ENCODE results near the gene TPBGL.

The TPBGL gene

GRCh38 chr11:75208446-75208845 lies 32.1 kb upstream of the TPBGL start:
- DNase-seq (ENCODE audit: low spot score) = no peak

- no peak for DNase-seq (ENCODE audit: low spot score)
Observed at GRCh38 chr11:75212411-75212810, 28.2 kb upstream of the TPBGL start.

DNA sequence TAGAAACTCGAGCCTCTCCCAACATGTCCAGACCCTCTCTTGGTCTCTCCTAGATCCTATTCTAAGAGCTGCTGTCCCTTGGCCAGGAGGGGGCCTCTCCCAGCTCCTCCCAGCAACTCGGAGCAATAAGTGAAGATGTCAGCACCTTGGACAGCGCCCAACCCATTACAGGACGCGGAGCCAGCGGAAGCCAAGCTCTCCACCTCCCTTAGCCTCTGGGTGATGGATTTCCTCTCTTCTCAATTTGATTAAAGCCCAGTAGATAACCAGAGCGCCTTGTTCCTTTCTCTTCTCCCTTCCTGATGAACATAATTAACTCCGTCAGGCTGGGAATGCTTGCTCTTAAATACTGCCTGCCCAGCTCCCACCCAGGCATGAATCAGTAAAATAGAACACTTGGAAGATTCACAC lies 26.2 kb upstream of the TPBGL start:
- DNase-seq (ENCODE audit: low spot score) = peak; percentile 61

DNA sequence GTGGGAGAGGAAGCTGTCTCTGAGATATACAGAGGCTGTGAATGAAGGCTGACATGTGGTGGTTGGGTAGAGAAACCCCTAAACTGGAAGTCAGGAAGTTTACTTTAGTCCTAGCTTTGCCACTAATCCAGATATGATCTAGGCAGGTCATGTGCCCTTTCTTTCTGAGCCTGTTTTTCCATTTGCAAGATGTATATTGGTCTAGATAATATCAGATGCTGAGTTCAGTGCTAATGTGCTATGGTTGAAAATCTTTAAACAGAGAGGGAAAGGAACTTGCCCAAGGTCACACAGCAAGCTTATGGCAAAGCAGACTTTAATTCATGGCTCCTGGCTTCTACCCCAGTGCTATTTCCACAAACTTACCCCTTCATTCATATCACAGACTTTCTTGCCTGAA lies 25.7 kb upstream of the TPBGL start:
- DNase-seq (ENCODE audit: low spot score) = no peak

DNA sequence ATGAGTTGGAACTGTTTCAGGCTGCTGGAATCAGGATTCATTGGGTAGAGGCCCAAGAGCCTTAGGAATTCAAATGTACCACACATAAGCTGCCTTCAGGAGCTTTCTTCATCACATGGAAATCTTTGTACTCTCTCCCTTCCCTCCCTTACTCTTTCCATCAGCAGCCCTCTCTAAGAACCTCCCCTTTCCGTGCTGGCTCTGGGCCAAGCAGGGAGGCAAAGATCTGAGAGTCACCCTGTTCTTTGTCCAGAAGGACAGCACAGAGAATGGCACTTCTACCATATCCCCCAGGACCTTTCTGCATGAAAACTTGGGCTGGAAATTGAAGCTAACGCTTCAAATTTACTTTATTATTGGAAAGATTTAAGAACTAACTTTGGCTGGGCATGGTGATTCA lies 20.7 kb upstream of the TPBGL start:
- no peak for DNase-seq (ENCODE audit: low spot score)

GRCh38 chr11:75223954-75224643 lies 16.5 kb upstream of the TPBGL start:
- DNase-seq (ENCODE audit: low spot score) = no peak

DNA sequence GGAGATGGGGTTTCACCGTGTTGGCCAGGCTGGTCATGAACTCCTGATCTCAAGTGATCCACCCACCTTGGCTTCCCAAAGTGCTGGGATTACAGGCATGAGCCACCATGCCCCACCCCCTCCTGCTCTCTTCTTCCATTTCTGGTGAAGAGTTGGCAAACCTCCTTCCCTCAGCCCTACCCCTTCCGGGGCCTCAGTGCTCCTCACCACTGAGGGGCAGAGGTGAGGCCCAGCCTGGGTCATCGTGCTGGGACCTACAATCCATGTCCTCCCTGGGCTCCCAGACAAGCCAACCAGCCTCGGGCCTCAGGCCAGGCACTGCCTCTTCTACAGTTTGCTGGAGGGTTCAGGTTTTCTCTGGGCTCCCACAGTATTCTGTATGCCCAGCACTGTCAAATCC lies 14.8 kb upstream of the TPBGL start:
- DNase-seq (ENCODE audit: low spot score) = no peak

DNA sequence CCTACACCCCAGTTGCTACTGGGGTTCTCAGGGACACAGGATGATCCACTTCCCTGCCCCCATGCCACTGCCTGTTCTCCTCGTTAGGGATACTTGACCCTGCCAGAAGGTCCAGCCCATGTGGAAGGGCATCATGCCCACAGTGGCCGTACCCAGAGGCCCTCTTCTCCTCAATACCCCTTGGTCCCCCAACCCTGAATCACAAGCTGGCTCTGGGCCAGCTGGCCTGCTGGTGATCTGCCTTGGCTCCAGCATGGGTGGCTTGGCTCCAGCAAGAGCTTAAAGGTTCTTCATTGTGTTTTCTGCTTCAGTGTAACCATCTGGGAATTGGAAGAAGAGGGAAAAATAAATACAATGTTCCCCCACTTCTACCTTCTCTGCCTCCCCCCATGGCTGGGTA lies 11.1 kb upstream of the TPBGL start:
- DNase-seq (ENCODE audit: low spot score) = no peak

- no peak for DNase-seq (ENCODE audit: low spot score)
Observed at GRCh38 chr11:75230621-75231020, 10.0 kb upstream of the TPBGL start.

- DNase-seq (ENCODE audit: low spot score) = peak; percentile 53
Observed at GRCh38 chr11:75233754-75234172, 6.8 kb upstream of the TPBGL start.

- no peak for DNase-seq (ENCODE audit: low spot score)
Observed at GRCh38 chr11:75236062-75236461, 4.5 kb upstream of the TPBGL start.

- no peak for DNase-seq (ENCODE audit: low spot score)
Observed at GRCh38 chr11:75237050-75237449, 3.5 kb upstream of the TPBGL start.

GRCh38 chr11:75238595-75239440 lies 1.8 kb upstream of the TPBGL start:
- DNase-seq (ENCODE audit: low spot score) = no peak

DNA sequence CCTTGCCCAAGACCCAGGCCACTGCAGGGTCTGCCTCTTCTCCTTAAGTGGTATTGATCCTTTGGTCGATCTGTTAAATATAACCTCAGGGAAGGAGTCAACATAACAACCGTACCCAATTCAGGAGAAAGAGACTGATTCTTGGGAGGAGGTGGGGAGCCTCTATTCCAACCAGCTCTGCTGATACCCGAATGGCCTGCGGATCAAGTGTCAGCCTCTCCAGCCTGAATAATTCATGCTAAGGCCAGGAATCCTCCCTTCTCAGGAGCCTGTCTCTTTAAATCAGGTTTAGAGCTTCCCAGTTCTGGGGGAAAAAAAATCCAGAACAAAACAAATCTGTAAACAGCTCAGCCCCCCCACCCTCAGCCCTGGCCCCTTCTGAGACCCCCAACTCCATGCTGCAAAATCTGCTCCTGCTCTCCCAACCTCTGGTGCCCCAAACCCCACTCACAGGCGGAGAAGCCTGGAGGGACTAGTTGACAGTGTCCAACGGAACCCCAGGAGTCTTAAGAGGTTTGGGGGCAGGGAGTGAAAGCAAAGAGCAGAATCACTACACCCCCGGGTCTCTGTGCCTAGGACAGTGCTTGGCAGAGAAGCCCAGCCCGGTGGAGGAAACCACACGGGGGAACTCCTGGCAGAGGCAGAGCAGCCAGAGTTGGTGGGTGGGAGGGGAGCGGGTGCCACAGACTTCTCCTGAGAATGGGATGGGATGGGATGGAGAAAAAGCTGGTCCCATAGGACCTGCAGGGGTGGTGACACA lies 863 bp upstream of the TPBGL start:
- no peak for DNase-seq (ENCODE audit: low spot score)

DNA sequence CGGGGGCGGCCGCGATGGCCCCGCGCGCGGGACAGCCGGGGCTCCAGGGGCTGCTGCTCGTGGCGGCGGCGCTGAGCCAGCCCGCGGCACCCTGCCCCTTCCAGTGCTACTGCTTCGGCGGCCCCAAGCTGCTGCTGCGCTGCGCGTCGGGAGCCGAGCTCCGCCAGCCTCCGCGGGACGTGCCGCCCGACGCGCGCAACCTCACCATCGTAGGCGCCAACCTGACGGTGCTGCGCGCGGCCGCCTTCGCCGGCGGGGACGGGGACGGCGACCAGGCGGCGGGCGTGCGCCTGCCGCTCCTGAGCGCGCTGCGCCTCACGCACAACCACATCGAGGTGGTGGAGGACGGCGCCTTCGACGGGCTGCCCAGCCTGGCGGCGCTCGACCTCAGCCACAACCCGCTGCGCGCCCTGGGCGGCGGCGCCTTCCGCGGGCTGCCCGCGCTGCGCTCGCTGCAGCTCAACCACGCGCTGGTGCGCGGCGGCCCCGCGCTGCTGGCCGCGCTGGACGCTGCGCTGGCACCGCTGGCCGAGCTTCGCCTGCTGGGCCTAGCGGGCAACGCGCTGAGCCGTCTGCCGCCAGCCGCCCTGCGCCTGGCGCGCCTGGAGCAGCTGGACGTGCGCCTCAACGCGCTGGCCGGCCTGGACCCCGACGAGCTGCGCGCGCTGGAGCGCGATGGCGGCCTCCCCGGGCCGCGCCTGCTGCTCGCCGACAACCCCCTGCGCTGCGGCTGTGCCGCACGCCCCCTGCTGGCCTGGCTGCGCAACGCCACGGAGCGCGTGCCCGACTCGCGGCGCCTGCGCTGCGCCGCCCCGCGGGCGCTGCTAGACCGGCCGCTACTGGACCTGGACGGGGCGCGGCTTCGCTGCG lies 697 bp downstream of the TPBGL start:
- DNase-seq (ENCODE audit: low spot score) = peak; percentile 95

- DNase-seq (ENCODE audit: low spot score) = no peak
Observed at GRCh38 chr11:75241906-75242644, 1.5 kb downstream of the TPBGL start.

DNA sequence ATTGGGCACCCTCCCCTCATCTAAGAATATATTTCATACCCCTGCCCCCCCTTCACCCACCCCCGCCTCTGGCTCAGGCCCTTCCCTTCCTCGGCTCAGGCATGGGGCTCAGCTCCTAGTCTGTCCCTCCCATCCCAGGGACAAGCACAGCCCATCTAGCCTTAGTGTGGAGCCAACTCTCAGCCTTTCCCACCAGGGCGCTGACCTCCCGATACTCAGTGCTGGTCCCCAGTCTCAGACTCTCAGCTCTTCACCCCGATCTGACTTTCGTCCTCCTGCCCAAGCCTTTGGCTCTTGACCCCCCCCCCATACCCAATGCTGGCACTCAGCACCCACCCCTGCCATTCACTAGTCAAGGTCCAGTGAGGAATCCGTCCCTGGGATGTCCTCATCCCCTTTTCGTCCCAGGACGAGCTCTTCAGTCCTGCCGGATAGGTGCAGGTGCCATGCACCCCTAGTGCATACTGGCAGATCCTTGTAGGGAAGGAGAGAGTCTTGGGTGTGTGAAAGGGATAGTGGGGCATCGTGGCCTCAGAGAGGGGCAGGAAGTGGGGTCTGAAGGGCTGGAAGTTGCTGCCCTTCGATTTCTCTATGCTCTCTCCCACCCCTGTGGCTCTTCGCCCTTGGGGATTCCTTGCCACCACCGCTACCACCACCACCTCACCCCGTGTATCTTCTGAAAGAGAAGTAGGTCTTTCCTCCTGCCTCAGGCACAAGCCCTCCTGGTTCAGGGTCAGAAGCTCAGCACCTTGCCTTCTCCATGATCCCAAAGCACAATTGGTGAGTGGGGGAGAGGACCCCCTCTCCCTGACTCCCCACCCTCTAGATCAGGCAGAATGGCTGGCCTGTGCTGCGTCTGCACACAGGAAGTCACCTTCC lies 2.4 kb downstream of the TPBGL start:
- DNase-seq (ENCODE audit: low spot score) = no peak

DNA sequence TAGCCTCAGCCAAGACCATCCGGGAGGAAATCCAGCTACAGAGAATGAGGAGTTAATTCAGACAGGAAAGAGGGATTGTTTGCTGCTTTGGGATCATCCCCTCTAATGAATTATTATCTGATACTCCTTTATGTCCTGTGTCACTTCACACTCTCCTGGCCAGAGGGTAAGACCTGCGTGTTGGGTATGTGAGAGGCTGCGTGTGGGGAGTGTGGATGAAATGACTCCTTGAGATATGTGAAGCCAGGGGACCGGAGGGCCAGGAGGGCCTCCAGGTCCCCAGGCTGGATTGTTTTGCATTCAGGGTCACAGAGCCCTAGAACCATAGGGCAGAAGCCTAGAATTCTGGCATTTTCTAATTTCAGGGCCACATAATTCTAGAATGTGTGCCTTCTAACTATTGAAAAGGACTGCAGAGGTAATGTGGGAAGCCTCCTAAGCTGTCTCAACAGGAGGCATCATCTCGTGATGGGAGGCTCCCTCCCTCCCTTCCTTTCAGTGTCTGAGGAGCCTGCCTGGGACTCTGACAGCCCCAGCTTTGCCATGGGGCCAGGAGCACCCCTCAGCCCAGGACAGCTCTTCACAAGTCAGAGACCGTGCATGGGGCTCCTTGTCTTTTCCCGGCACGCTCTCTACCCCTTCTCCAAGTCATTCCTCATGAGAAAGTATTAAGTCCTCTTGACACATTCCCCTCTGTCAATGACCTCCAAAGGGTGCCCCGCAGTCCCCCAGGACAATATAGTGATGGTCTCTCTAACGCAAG lies 3.7 kb downstream of the TPBGL start:
- DNase-seq (ENCODE audit: low spot score) = no peak

DNA sequence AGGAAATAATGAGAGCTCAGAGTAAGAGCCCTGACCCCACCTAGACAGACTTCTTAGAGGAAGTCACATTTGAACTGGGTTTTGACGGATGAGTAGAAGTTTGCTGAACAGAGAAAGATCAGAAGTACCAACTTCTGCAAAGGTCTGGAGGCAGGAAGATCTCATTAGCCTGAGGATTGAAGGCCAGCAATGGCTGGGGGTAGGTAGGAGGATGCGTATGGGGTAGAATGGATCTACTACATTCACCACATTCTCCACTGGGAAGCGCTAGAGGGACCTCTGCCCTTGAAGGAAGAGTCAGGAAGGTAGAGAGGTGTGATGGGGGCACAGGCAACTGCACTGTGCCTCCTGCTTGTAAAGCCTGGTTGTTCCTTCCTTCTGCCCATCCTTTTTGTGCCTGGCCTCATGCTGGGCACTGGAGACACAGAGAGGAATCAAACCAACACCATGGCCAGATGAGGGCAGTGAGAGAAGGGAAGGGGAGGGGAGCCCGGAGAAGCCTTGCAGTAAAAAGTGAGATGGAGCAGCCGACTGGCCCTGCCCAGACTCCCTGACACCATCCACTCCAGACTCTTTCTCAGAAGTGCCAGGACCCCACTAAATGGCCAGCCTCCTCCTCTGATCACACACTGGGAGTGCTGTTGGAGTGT lies 4.9 kb downstream of the TPBGL start:
- no peak for DNase-seq (ENCODE audit: low spot score)
